BE2C (cell line): ENCODE measurements around the gene COPZ1.

Experiments used
- DNase-seq: peaks from one replicate; pipeline ENCODE4 v3.0.0-alpha.2; 2020
- H3K27me3 ChIP-seq: fragments of 250-450 bp; sonication (Bioruptor Pico); 2 replicates; pipeline ENCODE4 v1.5.1; 2020; ENCODE audit warnings: mild to moderate bottlenecking
- H3K36me3 ChIP-seq: fragments of 250-450 bp; sonication (Bioruptor Pico); 2 replicates; pipeline ENCODE4 v1.5.1; 2020; ENCODE audit warnings: mild to moderate bottlenecking
- H3K4me1 ChIP-seq: fragments of 250-450 bp; sonication (Bioruptor Pico); 2 replicates; pipeline ENCODE4 v1.5.1; 2020
- H3K4me3 ChIP-seq: 2 replicates; pipeline ENCODE4 v1.5.1; 2011; ENCODE audit warnings: low read depth, low read length
- H3K9me3 ChIP-seq: fragments of 250-450 bp; sonication (Bioruptor Pico); 2 replicates; pipeline ENCODE4 v1.5.1; 2020
- TF ChIP-seq, protein P1 (sequence below): IDR thresholded peaks from 2 replicates; pipeline ENCODE4 v1.5.1; 2012; ENCODE audit warnings: mild to moderate bottlenecking, low read depth, low read length

The COPZ1 gene

DNA sequence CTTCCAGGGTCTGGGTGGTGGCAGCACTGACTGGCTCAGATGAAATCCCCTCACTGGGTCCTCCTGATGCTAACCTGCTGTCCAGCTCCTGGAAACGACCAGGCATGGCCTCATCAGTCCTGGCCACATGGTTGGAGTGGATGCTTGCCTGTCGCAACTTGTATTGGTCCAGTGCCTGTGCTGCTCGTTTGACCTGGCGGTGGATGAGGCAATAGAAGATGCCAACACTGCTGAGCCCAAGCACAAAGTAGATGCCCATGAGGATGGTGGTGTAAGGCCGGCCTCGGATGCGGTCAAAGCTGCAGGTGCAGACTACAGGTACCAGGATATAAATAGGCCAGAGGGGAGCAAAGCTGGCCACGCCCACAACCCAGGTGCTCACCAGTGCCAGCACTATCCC lies 38.1 kb downstream of the COPZ1 start:
- no peak for DNase-seq
- Histone ChIP-seq H3K9me3 (no peaks in the 10 kb centered on the region), H3K4me1 (peaks cover 23% of the 10 kb centered on the region), H3K4me3 (no peak overlapping the region), H3K36me3 (no peaks in the 10 kb centered on the region), H3K27me3 (no peaks in the 10 kb centered on the region)
- TF ChIP-seq, protein P1, sequence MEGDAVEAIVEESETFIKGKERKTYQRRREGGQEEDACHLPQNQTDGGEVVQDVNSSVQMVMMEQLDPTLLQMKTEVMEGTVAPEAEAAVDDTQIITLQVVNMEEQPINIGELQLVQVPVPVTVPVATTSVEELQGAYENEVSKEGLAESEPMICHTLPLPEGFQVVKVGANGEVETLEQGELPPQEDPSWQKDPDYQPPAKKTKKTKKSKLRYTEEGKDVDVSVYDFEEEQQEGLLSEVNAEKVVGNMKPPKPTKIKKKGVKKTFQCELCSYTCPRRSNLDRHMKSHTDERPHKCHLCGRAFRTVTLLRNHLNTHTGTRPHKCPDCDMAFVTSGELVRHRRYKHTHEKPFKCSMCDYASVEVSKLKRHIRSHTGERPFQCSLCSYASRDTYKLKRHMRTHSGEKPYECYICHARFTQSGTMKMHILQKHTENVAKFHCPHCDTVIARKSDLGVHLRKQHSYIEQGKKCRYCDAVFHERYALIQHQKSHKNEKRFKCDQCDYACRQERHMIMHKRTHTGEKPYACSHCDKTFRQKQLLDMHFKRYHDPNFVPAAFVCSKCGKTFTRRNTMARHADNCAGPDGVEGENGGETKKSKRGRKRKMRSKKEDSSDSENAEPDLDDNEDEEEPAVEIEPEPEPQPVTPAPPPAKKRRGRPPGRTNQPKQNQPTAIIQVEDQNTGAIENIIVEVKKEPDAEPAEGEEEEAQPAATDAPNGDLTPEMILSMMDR, result no peak

DNA sequence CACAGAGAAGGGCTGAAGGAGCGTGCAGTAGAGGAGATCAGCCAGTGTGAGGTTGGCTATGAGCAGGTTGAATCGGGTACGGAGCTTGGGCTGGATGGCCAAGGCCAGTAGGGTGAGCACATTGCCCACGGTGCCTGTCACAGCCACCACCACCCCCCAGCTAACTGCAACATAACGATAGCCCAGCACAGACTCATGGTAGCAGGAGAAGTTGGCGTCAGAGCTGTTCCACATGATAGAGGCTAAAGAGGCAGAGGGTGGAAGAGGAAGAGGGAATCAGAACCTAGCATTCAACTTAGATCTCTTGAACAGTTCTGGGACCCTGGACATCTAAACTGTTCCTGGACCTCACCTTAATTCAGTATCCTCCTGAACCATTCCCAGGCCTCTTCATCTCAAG lies 38.7 kb downstream of the COPZ1 start:
- DNase-seq, result no peak
- Histone ChIP-seq H3K4me3 (no peak overlapping the region), H3K27me3 (no peaks in the 10 kb centered on the region), H3K4me1 (peaks cover 22% of the 10 kb centered on the region), H3K9me3 (no peaks in the 10 kb centered on the region), H3K36me3 (no peaks in the 10 kb centered on the region)
- TF ChIP-seq, protein P1, result no peak

DNA sequence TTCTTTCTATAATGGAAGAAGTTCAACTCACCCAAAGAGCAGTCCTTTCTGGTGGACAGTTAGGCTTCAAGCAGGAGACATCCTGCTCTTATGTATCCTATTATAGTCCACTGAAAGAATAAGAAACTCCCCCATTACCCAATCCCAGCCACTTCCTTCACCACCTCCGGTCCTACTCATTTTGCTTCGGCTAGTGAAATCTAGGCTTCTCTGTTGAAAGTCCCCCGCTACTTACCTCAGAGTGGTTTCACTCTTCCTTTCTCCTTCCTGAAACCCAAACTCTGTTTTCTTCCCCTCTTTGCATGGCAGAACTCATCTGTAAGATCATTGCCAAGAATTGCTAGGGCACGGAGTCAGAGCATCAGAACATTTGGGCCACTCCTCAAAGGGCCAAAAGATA lies 39.5 kb downstream of the COPZ1 start, which contains the start of gene GPR84:
Gene GPR84 (minus strand): TSS at position 74 of the 400 bp plus-strand sequence. CDS start 635 bp downstream, outside the sequence.
- no peaks in the 10 kb centered on the region for H3K27me3 ChIP-seq
- no peak within 1 kb of the TSS for H3K4me3 ChIP-seq
- no peak for DNase-seq
- peaks cover 27% of the 10 kb centered on the region for H3K4me1 ChIP-seq
- TF ChIP-seq, protein P1, result no peak
- H3K9me3 ChIP-seq, result no peaks in the 10 kb centered on the region
- H3K36me3 ChIP-seq, result no peaks in the 10 kb centered on the region

DNA sequence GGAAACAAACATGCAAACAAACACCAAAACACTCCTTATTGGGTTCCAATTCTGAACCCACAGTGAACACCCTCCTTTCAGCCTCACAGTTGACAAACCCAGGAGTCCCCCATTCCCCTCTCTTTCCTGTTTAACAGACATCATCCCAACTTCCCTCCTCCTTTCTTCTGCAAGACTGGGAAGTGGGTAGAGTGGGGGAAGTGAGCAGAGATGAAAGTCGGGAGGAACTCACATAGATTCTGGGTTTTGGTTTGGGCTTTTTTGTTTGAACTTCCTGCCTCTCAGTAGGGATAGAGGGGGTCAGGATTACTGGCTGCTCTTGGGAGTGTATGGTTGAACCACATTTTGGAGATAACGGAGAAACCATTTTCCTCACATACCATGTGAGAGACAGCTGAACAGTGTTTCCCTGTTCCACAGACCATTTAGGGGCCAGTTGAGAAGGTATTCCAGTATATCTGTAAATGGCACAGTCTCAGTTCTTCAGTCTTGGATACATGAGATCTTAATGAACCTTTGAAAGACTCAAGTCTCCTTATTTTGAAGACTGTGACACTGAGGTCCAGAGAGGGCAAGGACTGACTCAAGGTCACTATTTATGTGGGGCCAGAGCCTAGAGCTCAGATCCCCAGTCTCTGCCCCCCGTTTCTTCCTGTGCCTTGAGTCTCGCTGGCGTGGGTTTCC lies 43.2 kb downstream of the COPZ1 start:
- Histone ChIP-seq H3K27me3 (no peaks in the 10 kb centered on the region), H3K4me1 (peaks cover 46% of the 10 kb centered on the region), H3K4me3 (peak overlapping the region; percentile 24), H3K9me3 (no peaks in the 10 kb centered on the region), H3K36me3 (no peaks in the 10 kb centered on the region; the same call in 1 of the 2 replicates)
- no peak for DNase-seq
- TF ChIP-seq, protein P1, result no peak

DNA sequence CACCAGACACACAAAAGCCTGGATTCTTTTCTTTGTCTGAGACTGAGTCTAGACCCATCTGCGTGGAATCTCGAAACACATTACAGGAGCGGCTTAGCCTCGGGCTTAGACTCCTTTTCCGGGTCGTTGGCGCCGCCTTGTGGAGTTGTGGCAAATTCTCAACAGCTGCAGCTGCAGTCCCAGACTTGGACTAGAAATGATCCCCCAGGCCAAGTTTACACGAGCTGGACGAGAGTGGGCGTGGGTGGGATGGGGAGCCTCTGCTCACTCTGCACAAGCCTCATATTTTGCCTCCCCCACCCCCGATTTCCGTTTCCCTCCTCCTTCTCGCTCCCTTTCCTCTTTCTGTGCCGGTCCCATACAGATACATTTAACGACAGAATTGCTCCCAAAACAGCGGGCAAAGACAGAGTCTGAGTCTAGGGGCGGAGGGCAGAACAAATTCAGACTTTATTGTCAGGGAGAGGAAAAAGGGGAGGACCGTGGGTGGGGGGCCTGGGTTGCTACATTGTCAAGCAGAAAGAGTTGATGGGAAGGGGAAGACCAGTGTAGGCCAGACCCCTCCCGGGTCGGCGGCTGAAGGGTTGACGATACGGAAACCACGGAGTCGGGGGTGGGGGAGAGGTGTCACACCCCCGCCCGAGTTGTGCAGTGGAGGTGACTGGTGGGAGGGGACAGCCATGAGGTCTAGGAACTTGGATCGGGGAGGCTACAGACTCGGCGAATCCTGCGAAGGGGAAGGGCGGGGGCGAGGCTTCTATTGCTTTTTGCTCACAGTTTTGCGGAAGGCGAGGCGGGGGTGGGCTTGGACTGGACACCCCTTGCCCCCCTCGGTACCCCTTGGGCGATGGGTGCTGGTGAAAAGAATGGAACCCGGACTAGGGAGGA lies 44.0 kb downstream of the COPZ1 start:
- peak; percentile 93 for DNase-seq
- H3K4me1 ChIP-seq, result peaks cover 52% of the 10 kb centered on the region
- H3K9me3 ChIP-seq, result no peaks in the 10 kb centered on the region
- TF ChIP-seq, protein P1, result peak; percentile 93
- H3K36me3 ChIP-seq, result no peaks in the 10 kb centered on the region; the same call in 1 of the 2 replicates
- H3K27me3 ChIP-seq, result no peaks in the 10 kb centered on the region
- H3K4me3 ChIP-seq, result peak overlapping the region; percentile 28
